ENCODE data around the gene EFCAB11. TPM values are rescaled to one million over a fixed set of nuclear protein-coding genes. Genes with fewer than 3 reads are reported as not detected.

The EFCAB11 gene
- total and polyA plus RNA-seq, 8 donors: 5.3 to 13.9 (median 11.3) TPM

- no peak for TF ChIP-seq CTCF (IDR thresholded peaks at IDR 0.05)
- Histone ChIP-seq H3K4me3 (no peak overlapping the region), H3K36me3 (no peaks in the 10 kb centered on the region), H3K27me3 (no peaks in the 10 kb centered on the region), H3K9me3 (no peaks in the 10 kb centered on the region), H3K27ac (no peak overlapping the region), H3K4me1 (peaks cover 0 to 4% of the 10 kb centered on the region in 2 donors)
- DNase-seq (no peak), ATAC-seq (no peak)
- intact Hi-C loops (cut with DNase I): no loop called here
These were observed 100.4 kb downstream of the EFCAB11 start for GRCh38 chr14:89853936-89854693.

- peak in 1 of 4 donors; percentile 44 for DNase-seq
- H3K27ac ChIP-seq: no peak overlapping the region
- no peak for TF ChIP-seq CTCF (IDR thresholded peaks at IDR 0.05)
- H3K36me3 ChIP-seq: no peaks in the 10 kb centered on the region
- peaks cover 0 to 2% of the 10 kb centered on the region in 2 donors for H3K9me3 ChIP-seq
- intact Hi-C loops (cut with DNase I): no loop called here
- H3K27me3 ChIP-seq: no peaks in the 10 kb centered on the region
- peaks cover 0 to 4% of the 10 kb centered on the region in 2 donors for H3K4me1 ChIP-seq
- ATAC-seq: no peak
- no peak overlapping the region for H3K4me3 ChIP-seq
These were observed 103.4 kb downstream of the EFCAB11 start for GRCh38 chr14:89851106-89851505.

DNA sequence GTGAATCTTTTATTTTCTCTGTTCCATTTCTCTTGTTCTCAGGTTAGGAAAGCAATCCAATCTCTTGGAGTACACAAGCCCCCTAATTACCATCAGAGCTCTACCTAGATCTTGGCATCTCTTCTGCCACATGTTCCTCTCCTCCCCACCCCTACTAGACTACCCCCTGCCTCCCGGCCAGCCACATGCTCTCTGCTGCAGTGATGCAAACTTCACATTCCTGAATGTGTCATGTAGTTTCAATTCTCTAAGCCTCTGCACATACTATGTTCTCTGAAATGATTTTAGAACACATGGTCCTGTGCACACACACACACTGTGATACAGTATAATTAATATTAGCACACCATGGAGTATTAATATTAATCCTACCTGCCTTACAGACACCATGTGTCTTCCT, 104.6 kb downstream of the EFCAB11 start:
- DNase-seq (no peak), ATAC-seq (no peak)
- Histone ChIP-seq H3K27ac (no peak overlapping the region), H3K4me3 (no peak overlapping the region), H3K4me1 (no peaks in the 10 kb centered on the region), H3K27me3 (no peaks in the 10 kb centered on the region), H3K9me3 (peaks cover 0 to 2% of the 10 kb centered on the region in 2 donors), H3K36me3 (no peaks in the 10 kb centered on the region)
- intact Hi-C loops (cut with DNase I): no loop called here
- no peak for TF ChIP-seq CTCF (IDR thresholded peaks at IDR 0.05)

DNA sequence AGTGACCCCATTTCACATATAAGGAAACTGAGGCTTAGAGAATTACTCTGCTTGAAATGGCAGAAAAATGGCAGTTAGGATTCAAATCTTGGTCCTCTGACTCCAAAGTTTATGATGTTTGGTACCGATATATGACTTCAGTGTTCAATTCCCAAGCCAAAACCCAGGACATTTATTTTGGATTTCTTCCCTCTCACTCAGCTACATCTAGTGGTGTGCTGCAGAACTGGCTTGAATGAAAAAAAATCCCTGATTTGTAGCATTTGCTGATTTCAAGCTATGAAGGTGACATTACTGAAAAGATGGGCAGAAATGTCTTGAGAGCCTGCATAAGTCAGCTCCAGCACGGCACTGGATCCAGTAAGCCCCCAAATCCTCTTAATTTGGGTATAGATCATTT, 106.4 kb downstream of the EFCAB11 start:
- TF ChIP-seq CTCF (IDR thresholded peaks at IDR 0.05): no peak
- H3K4me3 ChIP-seq: no peak overlapping the region
- H3K36me3 ChIP-seq: no peaks in the 10 kb centered on the region
- no peaks in the 10 kb centered on the region for H3K27me3 ChIP-seq
- H3K9me3 ChIP-seq: peaks cover 0 to 2% of the 10 kb centered on the region in 2 donors
- DNase-seq: no peak
- H3K4me1 ChIP-seq: no peaks in the 10 kb centered on the region
- ATAC-seq: no peak
- H3K27ac ChIP-seq: no peak overlapping the region
- intact Hi-C loops (cut with DNase I): no loop called here

DNA sequence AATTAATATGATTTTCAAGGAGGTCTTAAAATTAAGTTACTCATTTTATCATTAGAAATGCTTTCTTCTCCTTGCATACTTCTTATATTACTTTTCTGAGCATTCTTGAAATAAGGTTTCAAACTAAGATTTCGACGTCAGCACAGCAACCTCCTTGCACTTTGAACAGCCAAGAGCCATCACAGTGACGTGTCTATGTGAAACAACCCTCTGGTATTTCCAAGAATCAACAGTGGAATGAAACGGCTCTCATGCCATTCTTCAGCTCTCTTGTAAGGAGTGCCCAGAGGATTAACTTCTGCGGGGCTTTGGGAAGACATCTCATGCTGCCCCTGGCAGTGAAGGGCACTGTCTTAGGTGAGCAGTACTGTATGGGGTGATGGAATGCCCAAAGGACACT, 109.2 kb downstream of the EFCAB11 start:
- intact Hi-C loops (cut with DNase I): no loop called here
- no peak for TF ChIP-seq CTCF (IDR thresholded peaks at IDR 0.05)
- H3K4me3 ChIP-seq: no peak overlapping the region
- H3K36me3 ChIP-seq: no peaks in the 10 kb centered on the region
- DNase-seq (no peak), ATAC-seq (peak; percentile 22)
- H3K27ac ChIP-seq: no peak overlapping the region
- H3K9me3 ChIP-seq: peaks cover 0 to 2% of the 10 kb centered on the region in 2 donors
- H3K4me1 ChIP-seq: no peaks in the 10 kb centered on the region
- H3K27me3 ChIP-seq: no peaks in the 10 kb centered on the region
